Ishikawa (cell line): ENCODE results near the gene C10orf62.

Source experiments
- CEBPB ChIP-seq: IDR thresholded peaks from 2 replicates; pipeline ENCODE4 v1.6.1; 2012
- CREB1 ChIP-seq: IDR thresholded peaks from 2 replicates; pipeline ENCODE4 v1.6.1; 2012; ENCODE audit warnings: low read depth
- EGR1 ChIP-seq: IDR thresholded peaks from 2 replicates; pipeline ENCODE4 v1.6.1; 2012
- EP300 ChIP-seq: IDR thresholded peaks from 2 replicates; pipeline ENCODE4 v1.6.1; 2012; ENCODE audit warnings: borderline replicate concordance
- FOXM1 ChIP-seq: IDR thresholded peaks from 2 replicates; pipeline ENCODE4 v1.6.1; 2012; ENCODE audit warnings: low read depth, borderline replicate concordance
- NFIC ChIP-seq: IDR thresholded peaks from 2 replicates; pipeline ENCODE4 v1.6.1; 2012
- RAD21 ChIP-seq: IDR thresholded peaks from 2 replicates; pipeline ENCODE4 v1.6.1; 2012; ENCODE audit warnings: low read depth
- TAF1 ChIP-seq: IDR thresholded peaks from 2 replicates; pipeline ENCODE4 v1.6.1; 2012; ENCODE audit warnings: low read depth, mild to moderate bottlenecking
- TCF12 ChIP-seq: IDR thresholded peaks from 2 replicates; pipeline ENCODE4 v1.6.1; 2012; ENCODE audit warnings: low read depth
- TEAD4 ChIP-seq: IDR thresholded peaks from 2 replicates; pipeline ENCODE4 v1.6.1; 2012
- USF1 ChIP-seq: IDR thresholded peaks from 2 replicates; pipeline ENCODE4 v1.6.1; 2012
- YY1 ChIP-seq: IDR thresholded peaks from 2 replicates; pipeline ENCODE4 v1.6.1; 2012; ENCODE audit warnings: low read depth
- ZBTB7A ChIP-seq: IDR thresholded peaks from 2 replicates; pipeline ENCODE4 v1.6.1; 2012; ENCODE audit warnings: low read depth
- TF ChIP-seq, protein P1 (sequence below): IDR thresholded peaks from 2 replicates; pipeline ENCODE4 v1.6.1; 2012; ENCODE audit warnings: low read depth, mild to moderate bottlenecking
- TF ChIP-seq, protein P2 (sequence below): IDR thresholded peaks from 2 replicates; pipeline ENCODE4 v1.6.1; 2012

C10orf62 gene

GRCh38 chr10:97627731-97628130 is 38.2 kb downstream of the C10orf62 start:
- no peak for TF ChIP-seq RAD21
- no peak for TF ChIP-seq EP300
- no peak for TF ChIP-seq YY1
- no peak for TF ChIP-seq TEAD4
- TF ChIP-seq, protein P1, sequence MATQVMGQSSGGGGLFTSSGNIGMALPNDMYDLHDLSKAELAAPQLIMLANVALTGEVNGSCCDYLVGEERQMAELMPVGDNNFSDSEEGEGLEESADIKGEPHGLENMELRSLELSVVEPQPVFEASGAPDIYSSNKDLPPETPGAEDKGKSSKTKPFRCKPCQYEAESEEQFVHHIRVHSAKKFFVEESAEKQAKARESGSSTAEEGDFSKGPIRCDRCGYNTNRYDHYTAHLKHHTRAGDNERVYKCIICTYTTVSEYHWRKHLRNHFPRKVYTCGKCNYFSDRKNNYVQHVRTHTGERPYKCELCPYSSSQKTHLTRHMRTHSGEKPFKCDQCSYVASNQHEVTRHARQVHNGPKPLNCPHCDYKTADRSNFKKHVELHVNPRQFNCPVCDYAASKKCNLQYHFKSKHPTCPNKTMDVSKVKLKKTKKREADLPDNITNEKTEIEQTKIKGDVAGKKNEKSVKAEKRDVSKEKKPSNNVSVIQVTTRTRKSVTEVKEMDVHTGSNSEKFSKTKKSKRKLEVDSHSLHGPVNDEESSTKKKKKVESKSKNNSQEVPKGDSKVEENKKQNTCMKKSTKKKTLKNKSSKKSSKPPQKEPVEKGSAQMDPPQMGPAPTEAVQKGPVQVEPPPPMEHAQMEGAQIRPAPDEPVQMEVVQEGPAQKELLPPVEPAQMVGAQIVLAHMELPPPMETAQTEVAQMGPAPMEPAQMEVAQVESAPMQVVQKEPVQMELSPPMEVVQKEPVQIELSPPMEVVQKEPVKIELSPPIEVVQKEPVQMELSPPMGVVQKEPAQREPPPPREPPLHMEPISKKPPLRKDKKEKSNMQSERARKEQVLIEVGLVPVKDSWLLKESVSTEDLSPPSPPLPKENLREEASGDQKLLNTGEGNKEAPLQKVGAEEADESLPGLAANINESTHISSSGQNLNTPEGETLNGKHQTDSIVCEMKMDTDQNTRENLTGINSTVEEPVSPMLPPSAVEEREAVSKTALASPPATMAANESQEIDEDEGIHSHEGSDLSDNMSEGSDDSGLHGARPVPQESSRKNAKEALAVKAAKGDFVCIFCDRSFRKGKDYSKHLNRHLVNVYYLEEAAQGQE = no peak
- TF ChIP-seq EGR1 = no peak
- TF ChIP-seq, protein P2, sequence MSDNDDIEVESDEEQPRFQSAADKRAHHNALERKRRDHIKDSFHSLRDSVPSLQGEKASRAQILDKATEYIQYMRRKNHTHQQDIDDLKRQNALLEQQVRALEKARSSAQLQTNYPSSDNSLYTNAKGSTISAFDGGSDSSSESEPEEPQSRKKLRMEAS = no peak
- no peak for TF ChIP-seq TAF1
- TF ChIP-seq FOXM1 = no peak
- no peak for TF ChIP-seq TCF12
- no peak for TF ChIP-seq CREB1
- no peak for TF ChIP-seq CEBPB
- TF ChIP-seq NFIC = no peak

DNA sequence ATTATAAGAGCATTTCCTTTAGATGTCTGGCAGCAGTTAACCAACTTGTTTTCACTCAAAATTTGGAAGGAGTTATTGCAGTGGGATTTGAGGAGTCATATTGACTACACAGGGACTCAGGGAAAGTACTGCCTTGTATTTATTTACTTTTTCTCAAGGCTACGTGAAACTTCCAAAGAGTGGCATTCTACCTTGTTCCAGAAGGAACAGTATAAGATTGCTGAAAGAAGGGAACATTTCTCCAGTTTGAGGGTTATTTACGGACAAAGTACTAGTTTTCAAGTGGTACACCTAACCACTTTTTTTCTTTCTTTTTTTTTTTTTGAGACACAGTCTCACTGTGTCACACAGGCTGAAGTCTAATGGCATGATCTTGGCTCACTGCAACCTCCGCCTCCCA is 38.7 kb downstream of the C10orf62 start:
- no peak for TF ChIP-seq TCF12
- TF ChIP-seq, protein P2 = no peak
- TF ChIP-seq TEAD4 = no peak
- TF ChIP-seq YY1 = no peak
- no peak for TF ChIP-seq ZBTB7A
- TF ChIP-seq NFIC = no peak
- TF ChIP-seq FOXM1 = no peak
- TF ChIP-seq, protein P1 = no peak
- TF ChIP-seq CREB1 = no peak
- no peak for TF ChIP-seq CEBPB

GRCh38 chr10:97629289-97629688 is 39.8 kb downstream of the C10orf62 start:
- TF ChIP-seq RAD21 (no peak), CEBPB (no peak), CREB1 (no peak), FOXM1 (no peak), TAF1 (no peak), EGR1 (no peak), EP300 (no peak), TEAD4 (no peak), NFIC (no peak), TCF12 (no peak), YY1 (no peak), USF1 (no peak), ZBTB7A (no peak)
- TF ChIP-seq, protein P1 = no peak
- TF ChIP-seq, protein P2 = no peak

GRCh38 chr10:97631098-97631497 is 41.6 kb downstream of the C10orf62 start:
- TF ChIP-seq CREB1 (no peak), TAF1 (no peak), ZBTB7A (no peak), YY1 (no peak), EGR1 (no peak), RAD21 (no peak), EP300 (no peak), FOXM1 (no peak), CEBPB (no peak)
- TF ChIP-seq, protein P1 = no peak
